ENCODE results near the gene ASB2.

ASB2 gene, protein sequence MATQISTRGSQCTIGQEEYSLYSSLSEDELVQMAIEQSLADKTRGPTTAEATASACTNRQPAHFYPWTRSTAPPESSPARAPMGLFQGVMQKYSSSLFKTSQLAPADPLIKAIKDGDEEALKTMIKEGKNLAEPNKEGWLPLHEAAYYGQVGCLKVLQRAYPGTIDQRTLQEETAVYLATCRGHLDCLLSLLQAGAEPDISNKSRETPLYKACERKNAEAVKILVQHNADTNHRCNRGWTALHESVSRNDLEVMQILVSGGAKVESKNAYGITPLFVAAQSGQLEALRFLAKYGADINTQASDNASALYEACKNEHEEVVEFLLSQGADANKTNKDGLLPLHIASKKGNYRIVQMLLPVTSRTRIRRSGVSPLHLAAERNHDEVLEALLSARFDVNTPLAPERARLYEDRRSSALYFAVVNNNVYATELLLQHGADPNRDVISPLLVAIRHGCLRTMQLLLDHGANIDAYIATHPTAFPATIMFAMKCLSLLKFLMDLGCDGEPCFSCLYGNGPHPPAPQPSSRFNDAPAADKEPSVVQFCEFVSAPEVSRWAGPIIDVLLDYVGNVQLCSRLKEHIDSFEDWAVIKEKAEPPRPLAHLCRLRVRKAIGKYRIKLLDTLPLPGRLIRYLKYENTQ

DNA sequence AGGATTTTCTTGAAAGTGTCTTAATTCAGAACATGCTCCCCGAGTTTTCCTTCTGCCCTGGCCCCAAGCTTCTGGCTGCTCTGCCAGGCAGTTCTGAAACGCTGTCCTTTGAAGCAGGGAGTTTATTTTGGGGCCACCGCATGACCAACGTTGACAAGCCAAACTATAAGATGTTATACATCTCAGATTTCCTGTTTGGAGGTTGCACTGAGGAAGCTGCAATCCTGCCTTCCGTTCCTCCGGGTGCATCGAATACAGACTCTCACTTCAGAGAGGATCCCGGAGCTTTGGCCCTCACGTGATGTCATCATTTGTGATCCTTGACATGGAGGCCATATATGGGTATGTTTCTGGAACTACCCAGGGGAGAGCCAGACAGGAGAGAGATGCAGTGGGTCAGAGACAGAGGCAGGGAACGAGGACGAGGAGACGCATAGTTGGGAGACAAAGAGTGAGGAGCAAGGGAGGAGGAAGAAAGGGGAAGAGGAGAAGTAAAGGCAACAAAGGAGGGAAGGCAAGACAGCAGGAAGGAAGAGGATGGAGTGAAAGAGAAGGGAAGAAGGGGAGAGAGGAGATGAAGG lies at the start of gene ASB2:
TSS of gene ASB2 (minus strand) at position 94 of the 581 bp plus-strand sequence. CDS start 12,031 bp downstream, outside the sequence.
- peak in 3 of 56 donors; percentile 8 to 27 (median 18) for DNase-seq

DNA sequence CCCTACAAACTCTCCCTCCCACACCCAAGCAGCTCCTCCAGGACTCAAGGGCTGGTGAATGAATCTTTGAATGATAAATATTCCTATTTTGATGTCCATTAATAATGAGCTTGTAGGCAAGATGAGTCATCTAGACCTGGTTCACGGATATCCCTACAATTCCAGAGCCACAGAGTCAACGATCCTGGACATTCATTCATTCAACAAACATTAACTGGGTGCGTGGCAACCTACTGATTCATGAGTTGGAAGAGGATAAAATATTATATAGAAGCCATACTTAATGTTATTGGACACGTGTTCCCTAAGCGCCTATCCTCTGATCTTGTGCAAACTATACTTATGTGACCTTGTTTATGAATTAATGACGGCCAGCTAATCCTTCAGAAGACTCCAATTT lies 49.4 kb upstream of the ASB2 start:
- DNase-seq = no peak

GRCh38 chr14:94024549-94024948 lies 48.2 kb upstream of the ASB2 start:
- no peak for DNase-seq

DNA sequence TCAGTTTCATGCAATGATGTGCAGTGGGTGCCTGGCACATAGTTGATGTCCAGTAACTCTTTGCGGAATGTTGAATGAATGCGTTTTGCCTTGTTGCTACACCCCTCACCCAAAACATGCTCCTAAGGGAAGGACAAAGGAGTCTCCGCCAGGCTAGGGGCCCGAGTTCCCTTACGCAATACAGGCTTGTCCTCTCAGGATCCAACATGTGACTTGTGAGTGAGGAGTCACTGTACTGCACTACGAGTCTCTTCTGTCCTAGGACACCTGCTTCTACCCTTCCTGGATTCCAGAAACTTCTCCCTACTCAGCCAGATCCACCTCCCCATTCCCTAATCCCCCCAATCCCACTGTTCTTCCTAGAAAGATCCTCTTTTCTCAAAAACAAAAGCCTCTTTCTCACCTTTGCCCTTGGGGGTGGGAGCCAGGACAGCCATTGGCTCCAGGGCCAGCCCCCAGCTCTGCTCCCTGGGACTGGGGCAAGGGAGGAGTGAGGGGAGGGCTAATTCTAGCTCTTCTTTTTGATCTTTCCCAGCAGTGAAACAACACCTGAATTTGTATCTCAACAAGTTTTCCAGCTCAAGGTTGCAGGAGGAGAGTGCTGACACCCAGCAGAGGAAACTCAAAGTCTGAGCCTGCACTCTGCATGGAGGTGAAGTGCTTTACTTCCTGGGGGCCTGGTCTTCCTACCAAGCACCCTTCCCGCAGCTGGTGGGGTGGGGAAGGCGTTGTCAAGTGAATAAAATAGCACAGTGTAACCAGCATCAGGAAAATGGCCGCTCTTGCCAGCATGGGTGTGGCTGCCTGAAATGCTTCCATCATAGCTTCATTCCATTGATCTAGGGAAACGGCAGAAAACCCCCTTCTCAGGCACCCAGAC lies 46.4 kb upstream of the ASB2 start:
- no peak for DNase-seq

DNA sequence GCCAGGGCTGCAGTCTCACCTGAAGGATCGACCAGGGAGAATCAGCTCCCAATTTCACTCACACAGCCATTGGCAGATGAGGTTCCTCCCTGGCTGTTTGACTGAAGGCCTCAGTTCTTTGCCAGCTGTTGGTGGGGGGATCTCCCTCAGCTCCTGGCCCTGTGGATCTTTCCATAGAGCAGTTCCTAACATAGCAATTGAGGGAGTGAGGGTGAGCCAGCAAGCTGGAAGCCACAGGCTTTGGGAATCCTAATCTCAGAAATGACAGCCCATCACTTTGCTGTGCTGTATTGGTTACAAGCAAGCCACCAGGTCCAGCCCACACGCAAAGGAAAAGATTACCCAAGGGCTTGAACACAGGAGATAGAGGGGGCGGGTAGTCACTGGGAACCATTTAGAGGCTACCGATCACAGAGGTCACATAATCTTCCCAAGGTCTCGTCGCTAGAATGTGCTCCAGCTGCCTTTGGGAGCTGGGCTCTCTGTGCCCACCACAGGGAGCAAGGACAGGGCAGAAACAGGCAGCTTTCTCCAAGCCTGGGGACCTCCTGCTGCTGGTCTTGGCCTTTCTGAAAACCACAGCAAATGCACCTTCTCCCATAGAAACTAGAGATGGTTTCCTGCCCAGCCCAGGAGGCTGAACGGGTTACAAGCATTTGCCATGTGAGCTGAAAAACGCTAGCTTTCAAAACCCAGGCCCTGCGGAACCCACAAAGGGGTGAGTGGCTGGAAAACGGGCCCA lies 45.2 kb upstream of the ASB2 start:
- DNase-seq = no peak

- no peak for DNase-seq
These were observed 44.6 kb upstream of the ASB2 start for GRCh38 chr14:94021001-94021400.

DNA sequence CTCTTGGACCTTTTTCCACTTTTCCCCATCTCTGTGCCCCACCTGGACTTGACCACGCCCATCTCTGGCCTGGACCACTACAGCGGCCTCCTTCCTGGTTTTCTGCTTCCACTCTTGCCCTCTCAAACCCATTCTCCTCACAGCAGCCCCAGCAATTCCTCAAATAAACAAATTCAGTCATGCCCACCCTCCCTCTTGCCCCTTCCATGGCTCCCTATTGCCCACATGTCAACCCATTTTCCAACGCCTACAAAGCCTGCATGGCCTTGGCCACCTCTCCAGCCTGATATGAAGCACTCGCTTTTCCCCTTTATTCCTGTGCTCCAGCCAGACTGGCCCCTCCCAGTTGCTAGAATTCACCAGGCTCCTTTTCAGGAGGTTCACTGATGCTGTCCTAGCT lies 43.9 kb upstream of the ASB2 start:
- no peak for DNase-seq

GRCh38 chr14:94019329-94019728 lies 43.0 kb upstream of the ASB2 start:
- no peak for DNase-seq

DNA sequence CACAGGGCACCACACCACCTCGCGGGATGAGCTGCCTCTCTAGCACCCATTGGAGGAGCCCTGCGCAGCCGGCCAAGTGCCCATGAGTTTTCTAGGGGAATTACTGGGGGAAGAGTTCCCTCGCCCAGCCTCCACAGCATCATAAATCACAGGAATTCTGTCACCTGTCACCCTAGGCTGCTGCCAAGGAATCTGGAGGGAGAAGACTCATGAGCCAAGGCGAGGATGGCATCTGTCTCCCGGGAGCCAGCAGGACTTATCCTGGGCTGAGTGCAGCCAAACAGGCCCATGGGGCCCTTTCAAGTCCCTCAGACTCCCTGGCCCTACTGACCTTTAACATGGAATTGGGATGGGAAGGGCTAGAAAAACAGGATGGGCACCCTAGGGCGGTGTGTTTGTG lies 41.9 kb upstream of the ASB2 start:
- DNase-seq = no peak

DNA sequence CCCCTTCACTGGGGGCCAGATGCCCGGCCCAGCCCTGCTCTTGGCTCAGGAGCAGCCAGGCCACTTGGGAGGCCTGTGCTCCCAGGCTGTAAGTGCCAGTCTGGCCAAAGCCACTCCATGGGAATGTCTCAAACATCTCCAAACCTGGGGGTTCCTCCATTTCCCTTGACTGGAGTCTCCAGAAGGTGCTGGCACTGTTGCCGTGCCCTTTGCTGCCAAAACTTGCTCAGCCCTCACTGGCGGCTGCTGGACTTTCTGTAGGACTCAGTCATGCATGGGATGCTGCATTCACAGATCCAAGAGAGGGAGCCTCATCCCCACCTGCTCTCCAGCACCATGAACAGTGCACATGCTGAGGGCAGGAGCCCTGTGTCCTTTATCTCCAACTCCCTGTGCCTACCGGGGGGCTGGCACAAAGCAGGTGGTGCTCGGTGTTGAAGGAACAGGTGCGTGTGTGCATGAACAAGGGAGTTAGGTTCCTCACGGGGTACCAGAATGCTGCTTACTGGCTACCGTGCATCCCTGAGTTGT lies 40.1 kb upstream of the ASB2 start:
- DNase-seq = no peak

- DNase-seq = no peak
These were observed 38.9 kb upstream of the ASB2 start for GRCh38 chr14:94015223-94015622.

GRCh38 chr14:94014382-94014781 lies 38.0 kb upstream of the ASB2 start:
- no peak for DNase-seq

DNA sequence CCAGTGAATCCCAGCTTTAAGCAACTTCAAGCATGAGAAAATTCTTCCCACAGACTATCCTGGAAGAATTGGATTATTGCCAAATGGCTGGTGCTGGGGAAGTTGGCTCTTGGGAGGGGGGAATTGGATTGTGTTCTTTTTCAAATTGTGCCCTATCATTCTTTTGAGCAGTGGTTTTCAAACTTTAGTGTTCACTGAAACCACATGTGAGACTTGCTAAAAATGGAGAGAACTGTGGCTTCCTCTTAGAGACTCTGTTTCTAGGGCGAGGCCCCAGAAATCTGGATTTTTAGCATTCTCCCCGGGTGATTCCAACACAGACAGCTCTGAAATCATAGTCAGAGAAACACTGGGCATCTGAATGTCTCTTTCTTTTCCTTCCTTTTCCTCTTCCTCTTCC lies 35.4 kb upstream of the ASB2 start:
- DNase-seq = no peak

DNA sequence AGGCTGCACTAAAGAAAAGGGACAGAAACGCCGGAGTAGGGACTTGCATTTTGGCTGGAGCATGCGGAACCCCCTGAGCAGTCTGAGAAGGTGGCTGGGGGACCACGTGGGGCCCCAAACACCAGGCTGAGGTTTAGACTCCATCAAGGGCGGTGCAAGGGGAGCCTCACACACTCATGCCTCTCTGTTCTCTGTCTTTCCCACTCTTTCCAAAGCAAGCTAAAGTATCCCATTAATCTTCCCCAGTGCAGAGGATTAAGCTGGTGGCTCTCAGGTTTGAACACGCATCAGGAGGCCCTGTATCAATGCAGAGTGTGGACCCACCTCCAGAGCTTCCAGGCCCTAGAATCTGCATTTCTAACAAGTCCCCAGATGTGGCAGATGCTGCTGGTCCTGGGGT lies 34.3 kb upstream of the ASB2 start:
- no peak for DNase-seq

DNA sequence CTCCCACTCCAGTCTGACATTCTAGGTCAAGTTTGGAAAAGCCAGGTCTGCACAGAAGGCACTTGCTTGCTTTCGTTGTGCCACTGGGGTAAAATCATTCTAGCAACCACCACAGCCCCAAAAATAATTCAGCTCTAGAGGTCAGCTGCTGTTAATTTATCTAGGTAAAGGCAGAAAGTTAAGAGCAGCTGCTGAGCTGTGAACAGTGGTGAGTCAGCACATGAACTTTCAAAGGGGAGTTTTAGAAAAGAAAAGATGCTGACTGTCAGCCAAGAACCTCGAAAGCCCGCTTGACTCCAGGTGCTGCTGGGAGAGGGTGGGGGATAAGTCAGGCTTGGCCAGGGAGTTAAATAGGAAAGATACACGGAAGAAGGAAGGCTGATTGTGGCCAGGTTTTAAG lies 33.4 kb upstream of the ASB2 start:
- DNase-seq = no peak

- DNase-seq = no peak
These were observed 31.9 kb upstream of the ASB2 start for GRCh38 chr14:94008234-94008633.

- no peak for DNase-seq
These were observed 29.1 kb upstream of the ASB2 start for GRCh38 chr14:94005324-94006073.

GRCh38 chr14:94004015-94004414 lies 27.6 kb upstream of the ASB2 start:
- DNase-seq = no peak

DNA sequence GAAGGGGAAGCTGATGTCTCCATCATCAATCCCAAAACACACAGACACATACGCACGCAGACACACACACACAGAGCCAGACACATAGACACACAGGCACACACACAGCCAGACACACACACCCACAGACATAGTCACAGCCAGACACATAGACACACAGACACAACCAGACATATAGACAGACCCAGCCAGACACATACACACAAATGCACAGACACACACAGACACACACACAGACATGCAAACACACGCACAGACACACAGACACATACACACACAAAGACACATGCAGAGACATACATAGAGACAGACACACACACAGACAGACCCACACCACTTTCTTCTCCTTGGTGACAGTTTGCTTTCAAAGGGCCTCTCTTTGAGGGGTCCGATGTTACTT lies 27.0 kb upstream of the ASB2 start:
- no peak for DNase-seq

Measured in amygdala (tissue), 56 donors.